ENCODE results near the gene TANK.

TANK gene

DNA sequence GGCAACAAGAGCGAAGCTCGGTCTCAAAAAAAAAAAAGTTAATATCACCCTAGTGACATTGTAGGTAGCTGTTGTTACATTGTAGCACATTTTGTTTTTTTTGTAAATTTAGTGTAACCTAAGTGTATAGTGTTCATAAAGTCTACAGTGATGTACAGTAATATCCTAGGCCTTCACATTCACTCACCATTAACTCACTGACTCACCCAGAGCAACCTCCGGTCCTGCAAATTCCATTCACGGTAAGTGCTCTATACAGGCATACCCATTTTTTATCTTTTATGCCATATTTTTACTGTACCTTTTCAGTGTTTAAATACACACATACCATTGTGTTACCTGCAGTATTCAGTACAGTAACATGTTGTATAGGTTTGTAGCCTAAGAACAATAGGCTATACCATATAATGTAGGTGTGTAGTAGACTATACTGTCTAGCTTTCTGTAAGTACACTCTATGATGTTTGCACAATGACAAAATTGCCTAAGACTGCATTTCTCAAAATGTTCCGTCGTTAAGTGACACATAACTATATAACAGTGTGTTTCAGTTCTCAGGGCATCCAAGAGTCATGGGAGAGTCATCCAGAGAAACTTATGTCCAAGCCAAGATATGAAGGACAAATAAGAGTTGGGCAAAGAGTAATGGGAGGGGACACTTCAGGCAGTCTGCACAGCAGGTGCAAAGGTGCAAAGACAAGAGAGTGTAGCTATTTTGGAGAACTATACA lies 68.4 kb downstream of the TANK start:
- no peak overlapping the region for H3K4me2 ChIP-seq (ENCODE audit: low read depth, low read length, poor library complexity, severe bottlenecking)
- no peaks in the 10 kb centered on the region for H3K79me2 ChIP-seq (ENCODE audit: insufficient read depth, low read length)
- no peak overlapping the region for H3K9ac ChIP-seq (ENCODE audit: low read depth, low read length, poor library complexity, severe bottlenecking)
- peaks cover 43% of the 10 kb centered on the region; the same call in 1 of the 2 replicates for H3K36me3 ChIP-seq (ENCODE audit: insufficient read depth, low read length)
- H3K4me3 ChIP-seq (ENCODE audit: low read length, poor library complexity, severe bottlenecking): no peak overlapping the region
- no peaks in the 10 kb centered on the region for H4K20me1 ChIP-seq (ENCODE audit: insufficient read depth, low read length, poor library complexity, severe bottlenecking)
- no peaks in the 10 kb centered on the region for H3K9me3 ChIP-seq (ENCODE audit: insufficient read depth, low read depth, low read length)
- no peaks in the 10 kb centered on the region for H3K9me2 ChIP-seq (replicated peaks; ENCODE audit: low read depth, low read length)
- no peaks in the 10 kb centered on the region for H3K4me1 ChIP-seq (ENCODE audit: insufficient read depth, low read length, poor library complexity, severe bottlenecking)
- no peak for TF ChIP-seq EZH2phosphoT487 (IDR thresholded peaks at IDR 0.05; ENCODE audit: borderline replicate concordance)
- TF ChIP-seq, protein P1, sequence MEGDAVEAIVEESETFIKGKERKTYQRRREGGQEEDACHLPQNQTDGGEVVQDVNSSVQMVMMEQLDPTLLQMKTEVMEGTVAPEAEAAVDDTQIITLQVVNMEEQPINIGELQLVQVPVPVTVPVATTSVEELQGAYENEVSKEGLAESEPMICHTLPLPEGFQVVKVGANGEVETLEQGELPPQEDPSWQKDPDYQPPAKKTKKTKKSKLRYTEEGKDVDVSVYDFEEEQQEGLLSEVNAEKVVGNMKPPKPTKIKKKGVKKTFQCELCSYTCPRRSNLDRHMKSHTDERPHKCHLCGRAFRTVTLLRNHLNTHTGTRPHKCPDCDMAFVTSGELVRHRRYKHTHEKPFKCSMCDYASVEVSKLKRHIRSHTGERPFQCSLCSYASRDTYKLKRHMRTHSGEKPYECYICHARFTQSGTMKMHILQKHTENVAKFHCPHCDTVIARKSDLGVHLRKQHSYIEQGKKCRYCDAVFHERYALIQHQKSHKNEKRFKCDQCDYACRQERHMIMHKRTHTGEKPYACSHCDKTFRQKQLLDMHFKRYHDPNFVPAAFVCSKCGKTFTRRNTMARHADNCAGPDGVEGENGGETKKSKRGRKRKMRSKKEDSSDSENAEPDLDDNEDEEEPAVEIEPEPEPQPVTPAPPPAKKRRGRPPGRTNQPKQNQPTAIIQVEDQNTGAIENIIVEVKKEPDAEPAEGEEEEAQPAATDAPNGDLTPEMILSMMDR (conservative IDR thresholded peaks at IDR 0.05; ENCODE audit: low read length): no peak
- H2AFZ ChIP-seq (ENCODE audit: low read length): no peak overlapping the region
- no peaks in the 10 kb centered on the region for H3F3A ChIP-seq (ENCODE audit: low read depth)
- H3K27me3 ChIP-seq (ENCODE audit: insufficient read depth, low read length, poor library complexity, severe bottlenecking): no peaks in the 10 kb centered on the region

DNA sequence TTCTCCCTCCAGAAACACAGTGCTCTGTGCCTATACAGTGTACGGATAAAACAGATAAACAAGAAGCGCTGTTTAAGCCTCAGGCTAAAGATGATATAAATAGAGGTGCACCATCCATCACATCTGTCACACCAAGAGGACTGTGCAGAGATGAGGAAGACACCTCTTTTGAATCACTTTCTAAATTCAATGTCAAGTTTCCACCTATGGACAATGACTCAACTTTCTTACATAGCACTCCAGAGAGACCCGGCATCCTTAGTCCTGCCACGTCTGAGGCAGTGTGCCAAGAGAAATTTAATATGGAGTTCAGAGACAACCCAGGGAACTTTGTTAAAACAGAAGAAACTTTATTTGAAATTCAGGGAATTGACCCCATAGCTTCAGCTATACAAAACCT lies 70.7 kb downstream of the TANK start:
- Histone ChIP-seq H2AFZ (ENCODE audit: low read length) (no peak overlapping the region), H3K4me1 (ENCODE audit: insufficient read depth, low read length, poor library complexity, severe bottlenecking) (no peaks in the 10 kb centered on the region), H3F3A (ENCODE audit: low read depth) (no peaks in the 10 kb centered on the region), H3K36me3 (ENCODE audit: insufficient read depth, low read length) (peaks cover 40% of the 10 kb centered on the region; the same call in 1 of the 2 replicates), H4K20me1 (ENCODE audit: insufficient read depth, low read length, poor library complexity, severe bottlenecking) (no peaks in the 10 kb centered on the region), H3K9me3 (ENCODE audit: insufficient read depth, low read depth, low read length) (no peaks in the 10 kb centered on the region), H3K79me2 (ENCODE audit: insufficient read depth, low read length) (no peaks in the 10 kb centered on the region), H3K9ac (ENCODE audit: low read depth, low read length, poor library complexity, severe bottlenecking) (no peak overlapping the region), H3K4me2 (ENCODE audit: low read depth, low read length, poor library complexity, severe bottlenecking) (no peak overlapping the region), H3K9me2 (replicated peaks; ENCODE audit: low read depth, low read length) (no peaks in the 10 kb centered on the region), H3K27me3 (ENCODE audit: insufficient read depth, low read length, poor library complexity, severe bottlenecking) (no peaks in the 10 kb centered on the region), H3K4me3 (ENCODE audit: low read length, poor library complexity, severe bottlenecking) (no peak overlapping the region)
- TF ChIP-seq, protein P1 (conservative IDR thresholded peaks at IDR 0.05; ENCODE audit: low read length): no peak
- TF ChIP-seq EZH2phosphoT487 (IDR thresholded peaks at IDR 0.05; ENCODE audit: borderline replicate concordance): no peak

DNA sequence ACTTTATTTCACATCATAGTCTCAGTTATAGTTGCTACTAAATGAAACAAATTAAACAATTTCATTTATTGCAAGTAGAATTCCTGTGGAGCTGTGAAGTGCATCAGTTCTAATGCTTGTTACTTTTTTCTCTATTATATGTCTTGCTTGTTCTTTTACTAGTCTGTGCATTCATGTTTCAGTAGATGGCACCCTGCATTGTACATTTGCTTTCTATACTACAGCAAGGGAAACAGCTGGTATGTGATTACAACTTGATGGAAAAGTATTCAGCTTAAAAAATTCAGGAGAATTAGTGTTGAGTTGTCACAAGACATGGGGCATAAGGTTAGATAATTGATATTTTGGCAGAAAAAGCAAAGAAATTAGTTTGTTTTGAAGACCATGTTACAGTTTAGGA lies 72.3 kb downstream of the TANK start:
- TF ChIP-seq, protein P1 (conservative IDR thresholded peaks at IDR 0.05; ENCODE audit: low read length): no peak
- TF ChIP-seq EZH2phosphoT487 (IDR thresholded peaks at IDR 0.05; ENCODE audit: borderline replicate concordance): no peak
- no peaks in the 10 kb centered on the region for H3F3A ChIP-seq (ENCODE audit: low read depth)
- no peaks in the 10 kb centered on the region for H3K27me3 ChIP-seq (ENCODE audit: insufficient read depth, low read length, poor library complexity, severe bottlenecking)
- no peaks in the 10 kb centered on the region for H3K9me3 ChIP-seq (ENCODE audit: insufficient read depth, low read depth, low read length)
- no peak overlapping the region for H3K4me3 ChIP-seq (ENCODE audit: low read length, poor library complexity, severe bottlenecking)
- H2AFZ ChIP-seq (ENCODE audit: low read length): no peak overlapping the region
- H3K4me1 ChIP-seq (ENCODE audit: insufficient read depth, low read length, poor library complexity, severe bottlenecking): no peaks in the 10 kb centered on the region
- no peaks in the 10 kb centered on the region for H4K20me1 ChIP-seq (ENCODE audit: insufficient read depth, low read length, poor library complexity, severe bottlenecking)
- H3K9me2 ChIP-seq (replicated peaks; ENCODE audit: low read depth, low read length): no peaks in the 10 kb centered on the region
- no peak overlapping the region for H3K4me2 ChIP-seq (ENCODE audit: low read depth, low read length, poor library complexity, severe bottlenecking)
- H3K9ac ChIP-seq (ENCODE audit: low read depth, low read length, poor library complexity, severe bottlenecking): no peak overlapping the region
- H3K36me3 ChIP-seq (ENCODE audit: insufficient read depth, low read length): peaks cover 38% of the 10 kb centered on the region; the same call in 1 of the 2 replicates
- no peaks in the 10 kb centered on the region for H3K79me2 ChIP-seq (ENCODE audit: insufficient read depth, low read length)
